Limb (tissue), 2 donors: Measurements from ENCODE around the gene METTL9.
A peak's percentile ranks its signal among the peaks of the same experiment; 100 is the strongest.
"Not testable (repeated sequence)": the region's sequence is repeated elsewhere in the genome, so short reads cannot be mapped to it uniquely, and the experiment has no call there.

Experiments
- DNase-seq, 2 donors: peaks; one replicate each; pipeline ENCODE4 v3.0.0-alpha.2; 2016; ENCODE audit errors: extremely low spot score in 2 of 2

METTL9 gene

GRCh38 chr16:21635694-21636093 is 36.3 kb downstream of the METTL9 start:
- DNase-seq, result not testable (repeated sequence)

GRCh38 chr16:21637032-21637968 is 37.9 kb downstream of the METTL9 start:
- DNase-seq, result no peak

GRCh38 chr16:21638573-21638975 is 39.2 kb downstream of the METTL9 start:
- no peak for DNase-seq

- DNase-seq, result no peak
Measured at GRCh38 chr16:21639493-21639892, 40.1 kb downstream of the METTL9 start.

- DNase-seq, result no peak
Measured at GRCh38 chr16:21641916-21642315, 42.5 kb downstream of the METTL9 start.

GRCh38 chr16:21642861-21643260 is 43.5 kb downstream of the METTL9 start:
- no peak for DNase-seq

- DNase-seq, result no peak
Measured at GRCh38 chr16:21643785-21644184, 44.4 kb downstream of the METTL9 start.

- no peak for DNase-seq
Measured at GRCh38 chr16:21644674-21645073, 45.3 kb downstream of the METTL9 start.

GRCh38 chr16:21645261-21645721 is 45.9 kb downstream of the METTL9 start:
- DNase-seq, result no peak

- DNase-seq, result no peak
Measured at GRCh38 chr16:21646091-21646490, 46.7 kb downstream of the METTL9 start.

GRCh38 chr16:21646721-21647561 is 47.6 kb downstream of the METTL9 start:
- no peak for DNase-seq

GRCh38 chr16:21647562-21648164 is 48.3 kb downstream of the METTL9 start:
- no peak for DNase-seq

- DNase-seq, result not testable (repeated sequence)
Measured at GRCh38 chr16:21649826-21650406, 50.5 kb downstream of the METTL9 start.

GRCh38 chr16:21650521-21650920 is 51.1 kb downstream of the METTL9 start:
- no peak for DNase-seq

- no peak for DNase-seq
Measured at GRCh38 chr16:21651515-21651914, 52.1 kb downstream of the METTL9 start.

GRCh38 chr16:21652453-21652852 is 53.1 kb downstream of the METTL9 start, which contains the start of gene IGSF6:
Gene IGSF6 (minus strand): TSS chr16:21652608. CDS start chr16:21652598, 10 bp downstream.
- DNase-seq, result no peak

- no peak for DNase-seq
Measured at GRCh38 chr16:21653571-21653970, 54.2 kb downstream of the METTL9 start.

- DNase-seq, result no peak
Measured at GRCh38 chr16:21654466-21654865, 55.1 kb downstream of the METTL9 start.

GRCh38 chr16:21654881-21655280 is 55.5 kb downstream of the METTL9 start:
- DNase-seq, result no peak

- peak in 1 of 2 donors; percentile 76 for DNase-seq
Measured at GRCh38 chr16:21656795-21657768, 57.7 kb downstream of the METTL9 start.
